GM12892 (cell line): ENCODE results near the gene PXDC1.

Experiments used
- POLR2A ChIP-seq: IDR thresholded peaks from 2 replicates; pipeline ENCODE4 v1.6.1; 2011; ENCODE audit warnings: low read depth, low read length, control low read depth
- POLR2AphosphoS5 ChIP-seq: IDR thresholded peaks from 2 replicates; pipeline ENCODE4 v1.6.1; 2011; ENCODE audit warnings: low read depth, low read length, control low read depth
- TAF1 ChIP-seq: IDR thresholded peaks from 2 replicates; pipeline ENCODE4 v1.6.1; 2011; ENCODE audit warnings: low read depth, mild to moderate bottlenecking, control low read depth, low read length, borderline replicate concordance

- TF ChIP-seq POLR2A, result no peak
- TF ChIP-seq POLR2AphosphoS5, result no peak
- TF ChIP-seq TAF1, result no peak
These were observed 17.5 kb downstream of the PXDC1 start for GRCh38 chr6:3734023-3734422.
